K562 (cell line): ENCODE results near the gene PACSIN2. TPM values are rescaled to one million over a fixed set of nuclear protein-coding genes. Genes with fewer than 3 reads are reported as not detected.

Source experiments
- CHD1 ChIP-seq: fragments of 200-600 bp; sonication (generic); IDR thresholded peaks from one replicate; pipeline ENCODE4 v1.6.1; 2012; ENCODE audit warnings: mild to moderate bottlenecking, moderate library complexity, low read length, inconsistent platforms
- CREM ChIP-seq: IDR thresholded peaks from 2 replicates; pipeline ENCODE4 v1.6.1; 2014; ENCODE audit warnings: antibody characterized with exemption, low read depth
- CSDE1 ChIP-seq, 2 experiments: fragments of 450-650 bp; IDR thresholded peaks; 2 replicates each; pipeline ENCODE4 v1.6.1; 2016; ENCODE audit warnings: mild to moderate bottlenecking in 1 of 2
- EGR1 ChIP-seq: fragments of 450-650 bp; conservative IDR thresholded peaks from 2 replicates; pipeline ENCODE4 v1.6.1; 2017; ENCODE audit warnings: mild to moderate bottlenecking
- EP400 ChIP-seq: fragments of 450-650 bp; IDR thresholded peaks from 2 replicates; pipeline ENCODE4 v1.6.1; 2017; ENCODE audit warnings: antibody characterized with exemption, mild to moderate bottlenecking, moderate library complexity
- ESRRA ChIP-seq: fragments of 450-650 bp; IDR thresholded peaks from 2 replicates; pipeline ENCODE4 v1.6.1; 2014; ENCODE audit warnings: low read depth, mild to moderate bottlenecking, moderate library complexity, borderline replicate concordance
- ETS2 ChIP-seq: IDR thresholded peaks from 2 replicates; pipeline ENCODE4 v1.6.1; 2016; ENCODE audit warnings: borderline replicate concordance, missing genetic modification characterization, mild to moderate bottlenecking, moderate library complexity, missing compliant biosample characterization; ENCODE audit not compliant: poor library complexity, severe bottlenecking
- HDAC6 ChIP-seq: IDR thresholded peaks from 2 replicates; pipeline ENCODE4 v1.6.1; 2012; ENCODE audit warnings: low read depth, mild to moderate bottlenecking, control low read depth, inconsistent platforms, low read length, moderate library complexity
- HLTF ChIP-seq: fragments of 450-650 bp; IDR thresholded peaks from 2 replicates; pipeline ENCODE4 v1.6.1; 2016
- HMGN3 ChIP-seq: IDR thresholded peaks from 2 replicates; pipeline ENCODE4 v1.6.1; 2011; ENCODE audit warnings: borderline replicate concordance, low read depth, mild to moderate bottlenecking, mixed read lengths, low read length; ENCODE audit not compliant: insufficient read length; ENCODE audit errors: extremely low read depth
- HNRNPUL1 ChIP-seq: fragments of 200-400 bp; formaldehyde crosslinking; IDR thresholded peaks from 2 replicates; pipeline ENCODE4 v1.6.1; 2017; ENCODE audit warnings: low read length
- KLF16 ChIP-seq: IDR thresholded peaks from 2 replicates; pipeline ENCODE4 v1.6.1; 2016; ENCODE audit warnings: antibody characterized with exemption
- MBD2 ChIP-seq: sonication (generic); IDR thresholded peaks from 2 replicates; pipeline ENCODE4 v1.6.1; 2016; ENCODE audit warnings: low read depth, borderline replicate concordance
- MTA2 ChIP-seq: fragments of 450-650 bp; IDR thresholded peaks from 2 replicates; pipeline ENCODE4 v1.6.1; 2016; ENCODE audit warnings: low read depth
- NELFE ChIP-seq: IDR thresholded peaks from 2 replicates; pipeline ENCODE4 v1.6.1; 2011; ENCODE audit warnings: mild to moderate bottlenecking; ENCODE audit not compliant: insufficient read depth, insufficient read length
- POLR3G ChIP-seq: IDR thresholded peaks from 2 replicates; pipeline ENCODE4 v1.6.1; 2011; ENCODE audit not compliant: insufficient read length, insufficient replicate concordance; ENCODE audit errors: extremely low read depth
- SIN3B ChIP-seq: fragments of 450-650 bp; IDR thresholded peaks from 2 replicates; pipeline ENCODE4 v1.6.1; 2017; ENCODE audit warnings: low read depth, mild to moderate bottlenecking, moderate library complexity
- SMAD4 ChIP-seq: fragments of 250-450 bp; sonication (Bioruptor Pico); conservative IDR thresholded peaks from 2 replicates; pipeline ENCODE4 v1.8.0; 2021; ENCODE audit warnings: inconsistent platforms, mild to moderate bottlenecking, moderate library complexity
- STAT5A ChIP-seq: IDR thresholded peaks from 2 replicates; pipeline ENCODE4 v1.6.1; 2012; ENCODE audit warnings: low read length, inconsistent platforms, borderline replicate concordance
- TSC22D4 ChIP-seq: fragments of 450-650 bp; IDR thresholded peaks from 2 replicates; pipeline ENCODE4 v1.6.1; 2016; ENCODE audit warnings: missing genetic modification characterization, missing biosample characterization, control low read depth
- ZNF165 ChIP-seq: fragments of 250-450 bp; sonication (Bioruptor Pico); IDR thresholded peaks from 2 replicates; pipeline ENCODE4 v1.4.0; 2020; ENCODE audit warnings: borderline replicate concordance
- ZNF212 ChIP-seq: fragments of 450-650 bp; formaldehyde crosslinking; IDR thresholded peaks from 2 replicates; pipeline ENCODE4 v1.4.0; 2020; ENCODE audit warnings: mild to moderate bottlenecking
- polyA plus RNA-seq, 8 experiments: library from polyadenylated mRNA; depleted of rRNA in 4 of 8; stranded (reverse) in 5 of 8; unstranded in 3 of 8; fragments of >200 nt; fragmentation: Nextera tagmentation in 2 of 8; fragmentation: Illumina TruSeq in 1 of 8; extraction: Ambion mirVana in 2 of 8; extraction: Trizol in 1 of 8; gene quantifications; 2 replicates each; pipeline versions ENCODE4 v1.2.1 to v1.2.3, GENCODE V29; 2011 to 2014; ENCODE audit warnings: inconsistent platforms in 1 of 8, missing spikeins in 1 of 8
- total RNA-seq, 7 experiments: library from RNA; depleted of rRNA in 6 of 7; stranded (reverse); fragments of >200 nt in 6 of 7; fragmentation: Illumina TruSeq in 2 of 7; extraction: Trizol in 2 of 7; gene quantifications; 2 replicates each; pipeline versions ENCODE4 v1.2.1 to v1.2.3, GENCODE V29; 2011 to 2021; ENCODE audit warnings: low replicate concordance in 1 of 7
- TF ChIP-seq, protein P1 (sequence below), 2 experiments: fragments of 450-650 bp in 1 of 2; sonication (generic) in 1 of 2; formaldehyde crosslinking in 1 of 2; IDR thresholded peaks; 2 replicates each; pipeline versions ENCODE4 v1.7.1 to v1.9.0; 2016 to 2022; ENCODE audit warnings: inconsistent platforms in 1 of 2, mild to moderate bottlenecking in 1 of 2, missing genetic modification reagents in 1 of 2

The PACSIN2 gene
- total and polyA plus RNA-seq, 9 of the 15 experiments (the other 6 are each of a cell fraction or from before 2014, with no cell fraction given) = 0.45 to 45.1 (median 23.9) TPM

DNA sequence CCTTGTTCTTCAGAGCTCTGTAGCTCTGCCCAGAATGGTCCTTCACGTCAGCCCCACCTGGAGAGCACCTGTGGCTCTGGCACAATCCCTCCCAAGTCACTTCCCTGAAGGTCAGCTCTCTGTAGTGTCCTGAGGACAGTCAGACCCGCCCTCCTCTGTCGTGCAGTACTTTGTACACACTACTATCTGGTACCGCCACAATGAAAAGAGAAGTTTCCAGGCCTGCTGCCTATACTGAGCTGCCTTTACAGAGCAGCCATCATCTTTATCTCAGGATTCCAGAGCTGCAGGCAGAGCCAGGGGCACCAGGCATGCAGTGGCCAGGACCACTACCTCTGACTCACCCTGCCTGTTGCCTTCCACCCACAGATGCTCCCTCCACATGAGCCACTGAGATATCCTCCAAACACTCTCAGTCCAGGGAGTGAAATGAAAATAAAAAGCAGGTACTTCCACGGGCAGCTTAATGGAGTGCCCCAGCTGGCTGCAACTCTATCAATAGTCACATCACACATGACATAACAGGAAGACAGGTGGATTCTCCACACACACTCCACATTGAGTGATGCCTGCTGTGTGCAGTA, 7.3 kb downstream of the PACSIN2 start (continued):
- TF ChIP-seq TSC22D4 (no peak), ESRRA (peak; percentile 71), ETS2 (tag) (no peak), SMAD4 (CRISPR knock-in tag) (peak; percentile 65), KLF16 (peak; percentile 84; the same call in 1 of the 2 replicates), EGR1 (peak; percentile 83), CREM (peak; percentile 68), HLTF (no peak), CSDE1 (IDR thresholded peaks at IDR 0.05) (no peak), ZNF212 (no peak), MBD2 (peak; percentile 72), HNRNPUL1 (no peak), ZNF165 (no peak), HMGN3 (peak; percentile 17), POLR3G (no peak), CHD1 (no peak), HDAC6 (no peak), NELFE (no peak), MTA2 (peak; percentile 88), STAT5A (peak; percentile 88), EP400 (peak; percentile 22; the same call in 1 of the 2 replicates), SIN3B (no peak)
- TF ChIP-seq, protein P1, sequence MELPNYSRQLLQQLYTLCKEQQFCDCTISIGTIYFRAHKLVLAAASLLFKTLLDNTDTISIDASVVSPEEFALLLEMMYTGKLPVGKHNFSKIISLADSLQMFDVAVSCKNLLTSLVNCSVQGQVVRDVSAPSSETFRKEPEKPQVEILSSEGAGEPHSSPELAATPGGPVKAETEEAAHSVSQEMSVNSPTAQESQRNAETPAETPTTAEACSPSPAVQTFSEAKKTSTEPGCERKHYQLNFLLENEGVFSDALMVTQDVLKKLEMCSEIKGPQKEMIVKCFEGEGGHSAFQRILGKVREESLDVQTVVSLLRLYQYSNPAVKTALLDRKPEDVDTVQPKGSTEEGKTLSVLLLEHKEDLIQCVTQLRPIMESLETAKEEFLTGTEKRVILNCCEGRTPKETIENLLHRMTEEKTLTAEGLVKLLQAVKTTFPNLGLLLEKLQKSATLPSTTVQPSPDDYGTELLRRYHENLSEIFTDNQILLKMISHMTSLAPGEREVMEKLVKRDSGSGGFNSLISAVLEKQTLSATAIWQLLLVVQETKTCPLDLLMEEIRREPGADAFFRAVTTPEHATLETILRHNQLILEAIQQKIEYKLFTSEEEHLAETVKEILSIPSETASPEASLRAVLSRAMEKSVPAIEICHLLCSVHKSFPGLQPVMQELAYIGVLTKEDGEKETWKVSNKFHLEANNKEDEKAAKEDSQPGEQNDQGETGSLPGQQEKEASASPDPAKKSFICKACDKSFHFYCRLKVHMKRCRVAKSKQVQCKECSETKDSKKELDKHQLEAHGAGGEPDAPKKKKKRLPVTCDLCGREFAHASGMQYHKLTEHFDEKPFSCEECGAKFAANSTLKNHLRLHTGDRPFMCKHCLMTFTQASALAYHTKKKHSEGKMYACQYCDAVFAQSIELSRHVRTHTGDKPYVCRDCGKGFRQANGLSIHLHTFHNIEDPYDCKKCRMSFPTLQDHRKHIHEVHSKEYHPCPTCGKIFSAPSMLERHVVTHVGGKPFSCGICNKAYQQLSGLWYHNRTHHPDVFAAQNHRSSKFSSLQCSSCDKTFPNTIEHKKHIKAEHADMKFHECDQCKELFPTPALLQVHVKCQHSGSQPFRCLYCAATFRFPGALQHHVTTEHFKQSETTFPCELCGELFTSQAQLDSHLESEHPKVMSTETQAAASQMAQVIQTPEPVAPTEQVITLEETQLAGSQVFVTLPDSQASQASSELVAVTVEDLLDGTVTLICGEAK (IDR thresholded peaks at IDR 0.05) = no peak
- TF ChIP-seq, protein P1 (CRISPR knock-in tag; IDR thresholded peaks at IDR 0.05) = no peak
